Common myeloid progenitor, CD34-positive (primary cell): ENCODE results near the gene ZXDC.

Source experiments
- CTCF ChIA-PET: fragments of 350-600 bp; sonication (Branson Sonifier 250); formaldehyde crosslinking; loops from one replicate; lab custom pipeline; 2021; ENCODE audit warnings: antibody characterized with exemption; lab: Charles Lee
- POLR2A ChIA-PET: fragments of 350-600 bp; sonication (Branson Sonifier 250); formaldehyde crosslinking; loops from one replicate; lab custom pipeline; 2021; ENCODE audit warnings: antibody characterized with exemption; lab: Charles Lee
- DNase-seq, 3 donors: peaks; one replicate each; pipeline versions ENCODE4 v3.0.0 to v3.0.0-alpha.2; 2013
- H3K27ac ChIP-seq, 2 experiments: 1 replicate in 1 of 2; 2 replicates in 1 of 2; pipeline ENCODE4 v1.7.0; 2013; ENCODE audit warnings: inconsistent platforms in 2 of 2, low read length in 2 of 2, mild to moderate bottlenecking in 2 of 2, low read depth in 1 of 2, moderate library complexity in 1 of 2; ENCODE audit not compliant: severe bottlenecking in 2 of 2, insufficient read depth in 1 of 2, poor library complexity in 1 of 2
- H3K27me3 ChIP-seq, 5 experiments: replicated peaks in 2 of 5; 1 replicate in 3 of 5; 2 replicates in 2 of 5; pipeline versions ENCODE4 v1.6.1 to v1.7.0; 2013; ENCODE audit warnings: low read length in 4 of 5, mild to moderate bottlenecking in 2 of 5, moderate library complexity in 2 of 5, inconsistent platforms in 1 of 5; ENCODE audit not compliant: insufficient read depth in 5 of 5, control insufficient read depth in 4 of 5
- H3K36me3 ChIP-seq, 4 experiments: 1 replicate in 2 of 4; 2 replicates in 2 of 4; pipeline versions ENCODE4 v1.6.1 to v1.7.0; 2013; ENCODE audit warnings: low read length in 3 of 4, control low read depth in 1 of 4, mild to moderate bottlenecking in 1 of 4; ENCODE audit not compliant: control insufficient read depth in 4 of 4, insufficient read depth in 4 of 4
- H3K4me1 ChIP-seq, 4 experiments: 1 replicate in 3 of 4; 2 replicates in 1 of 4; pipeline versions ENCODE4 v1.6.1 to v1.7.1; 2013; ENCODE audit warnings: low read length in 3 of 4, mild to moderate bottlenecking in 3 of 4, control low read depth in 1 of 4, inconsistent platforms in 1 of 4, moderate library complexity in 1 of 4; ENCODE audit not compliant: control insufficient read depth in 4 of 4, insufficient read depth in 4 of 4; ENCODE audit errors: control extremely low read depth in 1 of 4
- H3K4me3 ChIP-seq, 7 experiments: 1 replicate in 4 of 7; 2 replicates in 3 of 7; pipeline versions ENCODE4 v1.5.1 to v1.7.0; 2013; ENCODE audit warnings: mild to moderate bottlenecking in 7 of 7, low read length in 6 of 7, moderate library complexity in 6 of 7, inconsistent platforms in 2 of 7, low read depth in 2 of 7, control low read depth in 1 of 7; ENCODE audit not compliant: insufficient read depth in 4 of 7, control insufficient read depth in 1 of 7; ENCODE audit errors: extremely low read depth in 1 of 7
- H3K9me3 ChIP-seq, 5 experiments: 1 replicate in 4 of 5; 2 replicates in 1 of 5; pipeline versions ENCODE4 v1.6.1 to v1.7.1; 2013; ENCODE audit warnings: low read length in 4 of 5, mild to moderate bottlenecking in 2 of 5, inconsistent platforms in 1 of 5, low read depth in 1 of 5, moderate library complexity in 1 of 5; ENCODE audit not compliant: control insufficient read depth in 4 of 5, insufficient read depth in 2 of 5; ENCODE audit errors: control extremely low read depth in 1 of 5
- WGBS: methylation state at CpG from one replicate; pipeline ENCODE4 v1.1.5; 2013; ENCODE audit not compliant: insufficient coverage; 5-methylcytosine and 5-hydroxymethylcytosine counted together

The ZXDC gene

DNA sequence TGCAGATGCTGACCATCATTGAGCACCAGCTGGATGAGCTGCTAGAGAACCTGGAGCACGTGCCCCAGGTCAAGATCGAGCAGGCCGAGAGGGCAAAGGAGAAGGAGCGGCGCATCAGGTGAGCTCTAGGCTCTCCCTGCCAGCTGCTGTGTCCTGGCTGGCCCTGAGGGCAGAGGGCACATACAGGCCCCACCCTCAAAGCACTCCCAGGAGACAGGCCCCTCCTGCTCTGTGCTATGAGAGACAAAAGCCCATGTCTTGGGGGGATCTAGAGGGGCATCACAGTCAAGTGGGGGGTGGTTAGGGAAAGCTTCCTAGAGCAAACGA is 41.5 kb downstream of the ZXDC start:
- Histone ChIP-seq H3K4me1 (no peaks in the 10 kb centered on the region), H3K9me3 (peaks cover 0 to 8% (median 0%) of the 10 kb centered on the region in 5 experiments), H3K4me3 (no peak overlapping the region), H3K27me3 (no peaks in the 10 kb centered on the region), H3K36me3 (peaks cover 6 to 55% (median 26%) of the 10 kb centered on the region in 4 experiments), H3K27ac (no peak overlapping the region)
- ChIA-PET POLR2A (no interaction called here), CTCF (no interaction called here)
- WGBS: 100% methylated on average over 6 of the region's 6 CpGs
- DNase-seq: no peak

DNA sequence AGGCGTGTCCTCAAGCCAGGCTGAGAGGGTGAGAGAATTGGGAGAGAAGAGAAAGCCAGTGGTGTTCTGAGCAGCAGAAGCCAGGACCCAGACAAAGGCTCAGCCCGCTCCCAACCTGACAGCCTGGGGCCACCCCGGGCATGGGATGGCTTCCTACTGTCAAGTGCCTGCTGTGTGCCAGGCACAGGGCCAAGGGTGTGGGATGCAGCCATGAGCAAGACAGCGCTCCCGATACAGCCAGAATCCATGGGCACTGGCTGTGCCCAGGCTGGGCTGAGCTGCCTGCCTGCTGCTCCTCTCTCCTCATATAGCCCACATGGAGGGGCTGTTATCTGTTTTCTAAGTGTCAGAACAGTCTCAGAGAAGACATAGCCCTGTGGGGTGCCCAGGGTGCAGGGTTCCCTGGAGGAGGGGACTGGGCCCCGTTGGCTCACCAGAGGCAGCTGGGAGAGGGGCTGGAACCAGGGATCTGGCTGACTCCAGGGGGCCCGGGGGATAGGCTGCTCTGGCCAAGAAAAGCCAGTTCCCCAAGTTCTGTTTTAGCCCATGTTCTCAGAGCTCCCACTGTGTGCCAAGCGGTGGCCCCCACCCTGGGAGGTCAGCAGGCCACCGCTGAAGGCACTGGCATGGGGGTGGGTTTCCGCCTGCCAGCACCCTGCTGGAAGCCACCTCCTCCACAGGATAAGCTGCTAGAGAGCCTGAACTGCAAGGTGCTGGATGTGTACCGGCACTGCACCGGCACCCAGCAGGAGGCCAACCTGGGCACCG is 42.0 kb downstream of the ZXDC start:
- no peaks in the 10 kb centered on the region for H3K27me3 ChIP-seq
- H3K36me3 ChIP-seq: peaks cover 6 to 50% (median 21%) of the 10 kb centered on the region in 4 experiments
- DNase-seq: no peak
- no peaks in the 10 kb centered on the region for H3K4me1 ChIP-seq
- WGBS: 97% methylated on average over 13 of the region's 13 CpGs
- ChIA-PET POLR2A (no interaction called here), CTCF (no interaction called here)
- no peak overlapping the region for H3K27ac ChIP-seq
- peaks cover 0 to 8% (median 3%) of the 10 kb centered on the region in 5 experiments for H3K9me3 ChIP-seq
- no peak overlapping the region for H3K4me3 ChIP-seq

DNA sequence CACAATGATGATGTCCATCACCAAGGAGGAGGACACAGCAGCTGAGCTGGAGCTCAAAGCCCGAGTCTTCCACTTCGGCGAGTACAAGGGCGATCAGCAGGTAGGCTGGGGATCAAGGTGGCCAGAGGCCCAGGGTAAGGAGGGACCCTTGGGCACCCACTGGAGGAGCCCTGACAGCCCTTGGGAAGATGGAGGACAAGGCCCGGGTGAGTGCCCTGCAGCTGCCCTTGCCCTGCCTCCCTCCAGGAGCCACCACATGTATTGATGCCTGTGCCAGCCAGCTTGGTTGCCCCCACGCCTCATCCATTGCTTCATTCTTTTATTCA is 42.6 kb downstream of the ZXDC start:
- Histone ChIP-seq H3K4me1 (no peaks in the 10 kb centered on the region), H3K27me3 (no peaks in the 10 kb centered on the region), H3K9me3 (peaks cover 0 to 12% (median 5%) of the 10 kb centered on the region in 5 experiments), H3K4me3 (no peak overlapping the region), H3K27ac (no peak overlapping the region), H3K36me3 (peaks cover 6 to 44% (median 15%) of the 10 kb centered on the region in 4 experiments)
- ChIA-PET CTCF (no interaction called here), POLR2A (no interaction called here)
- 98% methylated on average over 5 of the region's 6 CpGs for WGBS
- DNase-seq: no peak

DNA sequence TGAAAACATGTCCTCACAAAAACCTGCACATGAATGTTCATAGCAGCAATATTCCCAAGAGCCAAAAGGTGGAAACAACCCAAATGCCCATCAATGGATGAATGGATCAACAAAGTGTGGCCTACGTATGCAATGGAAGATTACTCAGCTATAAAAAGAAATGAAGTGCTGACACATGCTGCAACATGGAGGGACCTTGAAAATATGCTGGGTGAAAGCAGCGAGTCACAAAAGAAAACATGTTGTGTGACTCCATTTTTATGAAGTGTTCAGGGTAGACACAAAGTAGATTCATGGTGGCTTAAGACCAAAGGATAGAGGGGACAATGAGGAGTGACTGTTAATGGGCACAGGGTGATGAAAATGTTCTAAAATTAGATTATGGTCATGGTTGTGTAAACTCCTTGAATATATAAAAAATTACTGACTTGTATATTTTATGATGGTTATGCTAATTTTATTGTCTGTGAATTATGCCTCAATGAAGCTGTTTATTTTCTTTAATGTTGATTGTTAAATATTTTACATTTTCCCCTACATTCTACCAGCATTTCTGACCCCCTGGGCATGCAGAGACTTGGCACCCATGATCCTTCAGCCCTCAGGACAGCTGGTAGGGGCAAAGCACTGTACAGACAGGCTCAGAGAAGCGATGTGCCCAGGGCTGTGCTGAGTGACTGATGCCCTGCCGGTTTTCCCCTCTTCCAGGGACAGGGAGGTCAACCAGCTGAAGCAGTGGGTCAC is 43.2 kb downstream of the ZXDC start:
- H3K27me3 ChIP-seq: no peaks in the 10 kb centered on the region
- ChIA-PET CTCF (no interaction called here), POLR2A (no interaction called here)
- H3K9me3 ChIP-seq: peaks cover 0 to 15% (median 5%) of the 10 kb centered on the region in 5 experiments
- H3K4me1 ChIP-seq: no peaks in the 10 kb centered on the region
- no peak overlapping the region for H3K27ac ChIP-seq
- peaks cover 3 to 39% (median 11%) of the 10 kb centered on the region in 4 experiments for H3K36me3 ChIP-seq
- no peak overlapping the region for H3K4me3 ChIP-seq
- WGBS: 81% methylated on average over 4 of the region's 4 CpGs
- DNase-seq: no peak

DNA sequence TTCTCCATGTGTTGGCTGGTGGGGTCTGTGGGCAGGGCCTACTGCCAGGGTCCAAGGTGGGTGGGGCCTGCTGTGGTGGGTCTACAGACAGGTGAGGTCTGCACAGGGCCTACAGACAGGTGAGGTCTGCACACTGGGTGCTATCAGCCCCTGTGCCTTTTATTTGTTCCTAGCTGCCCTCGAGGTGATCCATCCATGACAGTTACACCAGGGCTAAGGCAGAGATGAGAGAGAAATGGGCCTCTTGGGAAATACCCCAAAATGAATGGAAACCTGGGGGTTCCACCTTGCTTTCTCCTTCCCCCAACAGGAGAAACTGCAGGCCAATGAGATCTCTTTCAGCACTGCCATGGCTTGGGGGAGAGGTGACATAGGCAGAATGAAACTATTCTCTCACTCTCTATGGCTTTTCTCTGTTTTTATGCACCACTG is 44.6 kb downstream of the ZXDC start:
- DNase-seq: no peak
- Histone ChIP-seq H3K4me1 (no peaks in the 10 kb centered on the region), H3K36me3 (peaks cover 0 to 27% (median 5%) of the 10 kb centered on the region in 4 experiments), H3K4me3 (no peak overlapping the region), H3K9me3 (peaks cover 0 to 26% (median 7%) of the 10 kb centered on the region in 5 experiments), H3K27ac (no peak overlapping the region), H3K27me3 (no peaks in the 10 kb centered on the region)
- ChIA-PET POLR2A (no interaction called here), CTCF (no interaction called here)
- WGBS: 100% methylated on average over 1 of the region's 1 CpG

DNA sequence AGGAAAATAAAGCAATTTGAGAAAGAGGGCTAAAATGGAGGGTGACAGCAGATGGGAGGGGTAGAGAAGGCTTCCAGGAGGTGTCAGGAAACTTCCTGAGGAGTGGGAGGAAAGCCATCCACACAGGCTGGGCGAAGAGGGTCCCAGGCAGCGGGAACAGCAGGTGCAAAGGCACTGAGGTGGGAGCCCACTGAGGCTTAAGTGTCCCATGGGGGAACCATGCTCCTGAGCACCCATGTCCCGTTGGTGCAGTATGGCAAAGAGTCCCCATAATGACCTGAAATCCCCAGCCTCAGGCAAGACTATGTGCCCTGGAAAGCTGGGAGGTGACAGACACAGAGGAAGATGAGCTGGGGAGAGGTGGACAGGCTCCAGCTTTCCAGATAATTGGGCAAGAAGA is 50.9 kb downstream of the ZXDC start:
- Histone ChIP-seq H3K36me3 (no peaks in the 10 kb centered on the region), H3K27ac (no peak overlapping the region), H3K4me1 (no peaks in the 10 kb centered on the region), H3K9me3 (peaks cover 2 to 19% (median 8%) of the 10 kb centered on the region in 5 experiments), H3K4me3 (no peak overlapping the region), H3K27me3 (no peaks in the 10 kb centered on the region)
- ChIA-PET CTCF (no interaction called here), POLR2A (no interaction called here)
- WGBS: 82% methylated on average over 3 of the region's 3 CpGs
- DNase-seq: no peak
